Measurements from ENCODE around the gene PCBD1.

PCBD1 gene

DNA sequence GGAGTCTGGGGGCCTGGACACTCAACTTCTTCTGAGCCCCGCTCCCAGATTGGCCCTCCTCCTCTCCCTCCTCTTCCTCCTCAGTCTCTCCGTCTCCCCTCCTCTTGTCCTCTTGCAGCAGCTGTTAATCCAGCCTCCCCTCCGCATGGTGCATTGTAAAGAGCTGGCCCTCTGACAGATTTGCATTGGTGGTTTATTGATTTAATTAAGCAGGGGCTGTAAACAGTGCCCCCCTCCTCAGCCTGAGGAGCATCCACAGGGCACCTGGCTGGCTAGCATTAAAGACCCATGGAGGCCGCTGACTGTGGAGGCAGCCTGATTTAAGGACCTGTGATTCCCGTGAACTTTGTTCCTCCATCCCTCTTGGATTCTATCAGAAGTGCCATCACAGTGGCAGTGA is 28.9 kb upstream of the PCBD1 start:
- no peak for DNase-seq

DNA sequence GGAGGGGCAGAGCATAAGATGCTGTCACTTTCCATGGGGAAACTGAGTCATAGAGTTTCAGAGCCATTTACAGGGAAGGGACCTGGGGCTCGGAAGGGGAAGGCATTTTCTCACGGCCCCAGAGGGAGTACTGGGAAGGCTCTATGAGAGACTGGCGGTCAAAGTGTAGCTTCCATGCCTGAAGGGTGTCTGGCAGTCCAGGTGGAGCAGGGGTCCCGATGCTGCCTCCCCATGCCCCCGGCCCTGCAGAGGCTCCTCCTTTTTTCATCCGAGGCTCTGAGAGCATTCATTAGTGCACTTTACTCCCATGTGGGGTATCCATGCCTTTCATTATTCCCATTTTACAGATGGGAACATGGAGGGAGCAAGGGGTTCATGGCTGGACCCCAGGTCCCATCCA is 27.9 kb upstream of the PCBD1 start:
- no peak for DNase-seq

DNA sequence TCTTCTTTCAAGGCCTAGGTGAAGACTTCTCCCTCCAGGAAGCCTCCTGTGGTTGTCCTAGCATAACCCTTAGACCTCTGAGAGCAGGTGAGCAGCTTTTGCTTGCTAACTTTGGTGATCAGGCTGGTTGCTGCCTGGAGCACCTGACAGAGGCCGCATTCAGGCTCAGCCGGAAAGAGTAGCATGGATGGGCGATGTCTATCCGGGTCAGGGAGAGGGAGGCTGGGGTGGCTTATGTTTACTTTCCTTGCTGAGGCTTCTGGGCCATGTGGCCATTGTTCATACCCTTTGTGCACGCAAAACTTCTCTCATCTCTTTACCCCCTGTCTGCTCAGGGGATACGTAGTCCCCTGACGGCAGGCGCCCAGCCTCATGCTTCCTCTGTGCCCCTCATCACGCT is 27.4 kb upstream of the PCBD1 start:
- DNase-seq: no peak

DNA sequence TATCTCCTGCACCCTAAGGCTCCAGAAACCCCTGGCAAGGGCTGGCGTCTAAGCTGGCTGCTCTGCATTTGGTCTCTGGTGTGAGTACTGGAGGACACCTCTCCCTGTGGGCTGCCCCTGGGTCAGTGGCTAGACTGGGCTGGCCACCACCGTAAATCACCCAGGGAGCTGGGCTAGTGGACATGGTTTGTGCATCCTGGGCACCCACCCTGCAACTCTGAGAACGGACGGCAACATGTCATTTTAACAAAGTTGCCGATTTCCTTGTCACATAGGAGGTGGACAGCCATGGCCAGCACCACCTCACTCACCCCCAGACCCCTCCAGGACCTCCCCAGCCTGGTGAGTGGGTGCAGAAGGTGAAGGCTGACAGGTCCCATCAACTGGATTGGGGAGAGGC is 26.8 kb upstream of the PCBD1 start:
- DNase-seq: no peak

DNA sequence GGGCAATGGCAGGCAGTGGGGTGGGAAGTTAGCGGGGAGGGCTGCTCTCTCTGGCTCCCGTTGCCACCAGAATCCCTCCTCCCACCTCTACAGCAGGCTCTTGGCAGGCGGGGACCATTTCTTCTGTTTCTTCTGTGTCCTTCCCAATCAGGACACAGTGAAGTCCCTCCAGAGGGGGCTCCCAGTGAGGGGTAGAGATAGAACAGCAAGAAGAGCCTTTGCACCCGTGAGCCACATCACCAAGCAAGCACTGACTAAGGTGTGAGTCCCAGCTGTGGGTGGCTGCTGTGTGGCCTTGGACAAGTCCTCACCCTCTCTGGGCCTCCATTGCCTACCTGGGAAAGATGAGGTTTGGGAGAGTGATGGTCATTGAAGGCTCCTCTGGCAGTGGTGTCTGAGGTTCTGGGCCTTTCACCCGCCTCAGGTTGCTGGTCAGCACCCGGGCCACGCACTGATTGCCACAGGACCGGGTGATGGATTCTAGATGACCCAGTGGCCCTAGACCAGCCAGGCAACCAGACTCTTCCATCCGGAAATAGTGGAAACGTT is 26.0 kb upstream of the PCBD1 start:
- DNase-seq: no peak

DNA sequence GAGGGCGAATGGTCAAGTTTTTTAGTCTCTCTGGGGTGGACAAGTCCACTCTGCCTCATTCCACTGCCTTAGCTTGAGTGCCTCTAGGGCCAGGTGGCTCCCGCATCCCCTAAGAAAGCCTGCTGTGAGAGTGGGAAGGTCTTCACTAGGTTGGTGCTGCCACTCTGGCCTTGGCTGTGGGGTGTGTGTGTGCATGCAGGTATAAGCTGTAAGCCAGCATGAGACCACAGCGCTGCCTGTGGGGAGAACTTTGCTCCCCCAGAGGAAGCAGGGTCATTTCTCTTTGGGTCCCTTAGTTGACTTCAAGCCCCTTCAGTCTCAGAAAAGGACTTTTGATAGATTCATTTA is 25.5 kb upstream of the PCBD1 start:
- no peak for DNase-seq

DNA sequence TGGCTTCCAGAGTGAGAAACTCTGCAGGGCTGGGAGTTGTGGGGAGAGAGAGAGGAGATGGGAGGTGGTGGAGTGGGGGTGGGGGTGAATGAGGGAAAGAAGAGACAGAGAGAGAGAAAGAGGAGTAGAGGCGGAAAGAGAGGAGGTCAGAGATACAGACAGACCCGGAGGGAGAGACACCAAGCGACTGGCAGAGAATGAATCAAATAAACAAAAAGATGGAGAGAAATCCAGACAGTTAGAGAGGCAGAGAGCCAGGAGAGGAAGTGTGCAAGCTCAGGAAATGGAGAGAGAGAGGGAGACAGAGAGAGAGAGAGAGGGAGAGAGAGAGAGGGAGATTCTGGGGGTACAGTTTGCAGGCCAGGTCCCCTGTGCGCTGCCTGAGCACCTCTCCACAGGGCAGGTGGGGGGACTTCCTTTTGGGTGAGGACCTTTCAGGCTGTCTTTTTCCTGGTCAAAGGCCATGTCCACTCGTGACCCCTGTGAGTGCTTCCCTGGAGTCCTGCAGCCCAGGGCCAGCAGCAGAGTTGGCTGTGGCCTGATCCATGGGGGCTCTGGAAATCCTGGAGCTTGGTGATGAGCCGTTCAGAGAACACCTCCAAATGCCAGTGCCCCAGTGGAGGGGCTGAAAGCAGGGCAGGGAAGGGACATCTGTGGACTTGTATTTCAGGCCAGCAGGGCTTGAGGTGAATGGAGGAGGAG is 25.0 kb upstream of the PCBD1 start:
- no peak for DNase-seq

DNA sequence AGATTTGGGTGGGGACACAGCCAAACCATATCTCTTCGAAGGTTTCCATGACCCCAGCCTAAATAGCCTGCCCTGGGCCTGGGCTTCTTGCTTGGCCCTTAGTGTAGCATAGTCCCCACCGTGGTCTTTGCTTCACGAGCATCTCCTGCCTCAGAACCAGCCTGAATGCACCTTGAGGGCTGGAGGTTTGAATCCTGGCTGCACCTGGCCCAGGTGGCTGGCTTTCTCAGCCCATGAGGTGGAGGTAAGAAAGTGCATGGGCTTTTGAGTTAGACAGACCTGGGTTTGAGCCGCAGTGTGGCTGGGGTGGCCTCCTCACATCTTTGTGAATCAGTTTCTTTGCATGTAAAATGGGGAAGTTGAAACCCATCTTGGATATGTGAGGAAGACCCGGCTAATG is 24.2 kb upstream of the PCBD1 start:
- no peak for DNase-seq

DNA sequence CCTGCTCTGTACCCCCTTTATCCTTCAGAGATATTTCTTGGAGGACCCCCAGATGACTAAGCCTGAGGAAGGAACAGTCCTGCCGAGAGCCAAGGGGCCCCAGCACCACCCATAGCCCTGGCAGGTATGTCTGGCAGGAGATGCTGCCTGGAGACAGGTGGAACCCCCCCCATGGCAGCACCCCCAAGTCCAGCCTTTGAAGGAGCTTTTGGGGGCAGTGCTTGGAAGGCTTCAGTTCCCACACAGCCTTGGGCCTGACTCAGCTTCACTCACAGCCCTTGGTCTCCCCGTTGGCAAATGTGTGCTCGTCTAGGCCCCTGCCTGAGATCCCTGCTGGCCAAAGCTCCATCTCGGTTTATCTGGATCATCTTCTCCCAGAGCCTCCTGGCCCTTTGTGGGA is 23.0 kb upstream of the PCBD1 start:
- DNase-seq: no peak

DNA sequence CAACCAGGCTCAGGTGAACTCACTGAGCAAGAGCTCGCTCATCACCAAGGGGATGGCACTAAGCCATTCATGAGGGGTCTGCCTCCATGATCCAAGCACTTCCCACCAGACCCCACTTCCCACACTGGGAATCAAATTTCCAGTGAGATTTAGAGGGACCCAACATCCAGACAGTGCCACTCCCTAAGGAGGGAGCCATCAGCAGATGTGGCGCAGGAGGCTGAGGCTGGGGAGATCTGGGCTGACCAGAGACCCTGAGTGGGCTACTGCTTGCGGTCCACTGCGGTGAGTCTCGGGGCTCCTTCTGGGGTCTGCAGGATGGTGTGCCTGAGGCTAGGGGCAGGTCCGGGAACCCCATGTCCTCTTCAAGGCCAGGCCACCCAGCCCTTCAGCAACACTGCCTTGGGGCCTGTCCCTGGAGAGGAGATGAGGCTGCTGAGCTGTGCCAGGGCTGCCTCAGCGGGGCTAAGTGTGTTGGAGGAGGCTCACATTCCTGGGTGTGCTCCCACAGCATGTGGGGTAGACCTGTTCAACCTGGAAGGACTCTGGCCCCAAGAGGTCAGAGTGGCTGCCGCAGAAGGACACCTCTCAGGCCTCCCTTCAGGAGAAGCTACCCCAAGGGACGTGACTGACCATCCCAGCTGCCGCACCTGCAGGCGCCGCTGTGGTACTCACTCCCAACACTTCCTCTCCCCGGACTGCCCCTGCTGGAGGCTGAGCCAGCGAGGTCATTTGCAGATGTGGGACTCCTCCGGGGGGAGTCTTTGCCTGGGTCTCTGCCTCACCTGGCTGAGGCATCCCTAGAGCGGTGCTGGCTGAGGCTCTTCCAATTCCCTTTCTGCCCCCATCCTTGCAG is 22.3 kb upstream of the PCBD1 start:
- no peak for DNase-seq

DNA sequence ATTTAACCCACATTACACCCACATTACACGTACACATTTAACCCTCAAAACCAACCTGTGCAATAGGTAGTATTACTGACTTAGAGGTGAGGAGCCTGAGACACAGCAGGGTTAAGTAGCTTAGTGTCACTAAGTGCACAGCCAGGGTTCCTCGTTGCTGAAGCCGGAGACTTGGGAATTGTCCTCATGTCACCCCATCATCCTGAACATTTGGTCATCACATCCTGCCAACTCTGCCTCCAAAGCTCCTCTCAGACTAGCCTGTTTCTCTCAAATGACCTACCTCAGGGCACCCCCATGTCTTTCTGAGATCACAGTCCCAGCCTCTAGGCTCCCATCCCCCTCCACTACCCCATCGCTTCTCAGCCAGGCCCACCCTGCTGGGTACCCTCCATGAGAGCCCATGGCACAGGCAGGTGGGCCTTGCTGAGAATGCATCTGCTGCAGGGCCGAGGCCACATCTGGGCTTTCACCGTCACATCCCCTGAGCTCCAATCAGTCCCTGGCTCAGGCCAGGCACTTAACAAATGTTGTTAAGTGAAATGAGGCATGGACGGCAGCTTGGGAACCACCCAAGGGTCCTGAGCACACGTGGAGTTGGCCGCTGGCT is 21.1 kb upstream of the PCBD1 start:
- no peak for DNase-seq

DNA sequence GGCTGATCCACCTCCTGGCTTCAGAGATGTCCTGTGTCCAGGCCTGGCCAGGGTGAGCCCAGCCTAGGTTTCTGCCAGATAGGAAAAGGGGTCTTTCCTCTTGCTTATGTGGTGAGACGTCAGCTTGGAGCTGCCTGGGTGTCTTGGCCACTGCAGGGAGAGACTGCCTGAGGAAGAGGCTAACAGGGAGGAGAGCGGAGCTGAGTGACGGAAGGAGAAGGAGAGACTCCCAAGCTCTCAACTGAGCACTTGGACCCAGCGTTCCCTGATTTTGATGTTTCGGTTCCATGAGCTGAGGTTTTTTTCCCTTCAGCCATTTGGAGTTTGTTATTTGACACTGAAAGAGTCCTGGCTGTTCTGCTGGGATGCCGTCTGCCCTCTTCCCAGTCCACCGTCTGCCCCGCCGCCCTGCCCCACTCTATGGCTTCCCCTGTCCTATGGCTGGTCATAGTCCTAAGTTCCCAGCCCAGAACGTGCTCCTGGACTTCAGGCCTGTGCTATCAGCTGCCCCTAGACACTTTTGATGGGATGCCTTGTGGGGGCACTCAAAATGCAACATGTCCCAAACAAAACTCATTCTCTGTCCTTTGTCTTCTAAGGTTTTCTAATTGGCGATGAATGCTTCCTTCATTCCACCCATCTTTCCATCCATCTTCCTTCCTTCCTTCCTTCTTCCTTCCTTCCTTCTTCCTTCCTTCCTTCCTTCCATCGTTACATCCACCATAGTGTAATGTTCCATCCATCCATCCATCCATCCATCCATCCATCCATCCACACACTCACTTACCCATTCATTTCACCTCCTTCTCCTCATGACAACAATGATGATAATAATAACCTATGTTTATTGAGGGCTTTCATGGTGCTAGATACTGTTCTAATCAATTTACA is 20.3 kb upstream of the PCBD1 start:
- DNase-seq: no peak

DNA sequence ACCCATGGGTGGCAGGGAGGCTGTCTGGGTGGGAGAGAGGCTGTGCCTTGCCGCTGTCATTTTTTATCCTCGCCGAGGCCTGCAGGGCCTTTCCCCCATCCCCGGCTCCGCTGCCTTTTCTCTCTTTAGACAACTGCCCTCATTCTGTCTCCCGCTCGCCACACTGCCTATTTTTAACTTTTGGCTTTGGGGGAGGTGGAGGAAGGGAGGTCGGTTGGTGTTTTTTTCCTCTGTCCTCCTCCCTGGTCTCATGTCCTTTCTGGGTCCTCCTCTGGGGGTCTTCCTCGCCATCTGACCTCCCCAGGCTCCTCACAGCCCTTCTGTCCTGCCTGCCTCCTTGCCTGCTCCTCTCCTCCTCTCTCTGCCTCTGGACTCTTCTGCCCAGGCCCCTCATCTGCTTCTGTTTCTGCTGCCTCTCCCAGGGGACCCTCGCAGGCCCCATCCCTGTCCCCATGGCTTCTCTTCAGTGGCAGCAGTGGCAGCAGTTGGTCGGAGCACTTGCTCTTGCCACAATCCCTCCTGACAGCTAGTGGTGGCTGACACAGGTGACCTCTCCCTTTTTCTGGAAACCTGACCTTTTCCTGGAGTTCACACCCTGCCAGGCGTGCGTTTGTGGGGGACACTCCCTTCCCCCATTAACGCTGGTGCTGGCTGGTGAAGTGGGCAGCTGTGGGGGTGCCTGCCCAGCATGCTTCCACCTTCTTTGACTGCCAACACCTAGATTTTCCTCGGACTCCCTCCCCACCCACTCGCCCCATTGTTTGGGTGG is 19.5 kb upstream of the PCBD1 start:
- DNase-seq: no peak

DNA sequence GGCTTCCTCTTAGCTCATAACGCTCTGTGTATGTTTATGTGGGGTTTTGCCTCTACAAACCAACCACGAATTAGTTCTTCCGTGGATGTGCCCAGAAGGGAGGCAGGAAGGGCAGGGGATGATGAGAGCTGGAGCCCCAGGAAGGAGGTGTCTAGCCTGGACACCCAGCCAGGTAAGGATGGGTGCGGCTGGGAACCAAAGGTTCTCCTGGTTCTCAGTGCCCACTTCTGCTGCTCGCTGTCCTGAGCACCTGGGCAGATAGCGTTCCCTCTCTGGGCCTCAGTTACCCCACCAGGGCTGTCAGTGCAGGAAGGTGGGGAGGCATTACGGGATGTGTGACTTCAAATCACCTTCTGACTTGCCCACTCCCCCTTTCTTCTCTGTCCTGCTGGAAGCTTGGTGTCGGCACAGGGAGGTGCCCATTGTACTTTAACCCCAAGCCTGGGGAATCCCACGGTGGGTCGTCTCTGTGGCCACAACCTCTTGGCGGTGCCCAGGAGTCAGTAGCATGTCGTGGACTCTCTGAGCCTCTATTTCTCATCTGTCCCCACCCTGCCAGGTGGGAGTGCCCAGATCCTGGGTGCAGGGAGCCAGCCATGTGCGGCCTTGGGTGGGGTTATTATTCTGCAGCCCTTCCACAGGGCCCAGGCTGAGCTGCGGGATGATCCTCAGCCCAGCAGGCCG is 18.7 kb upstream of the PCBD1 start:
- no peak for DNase-seq

DNA sequence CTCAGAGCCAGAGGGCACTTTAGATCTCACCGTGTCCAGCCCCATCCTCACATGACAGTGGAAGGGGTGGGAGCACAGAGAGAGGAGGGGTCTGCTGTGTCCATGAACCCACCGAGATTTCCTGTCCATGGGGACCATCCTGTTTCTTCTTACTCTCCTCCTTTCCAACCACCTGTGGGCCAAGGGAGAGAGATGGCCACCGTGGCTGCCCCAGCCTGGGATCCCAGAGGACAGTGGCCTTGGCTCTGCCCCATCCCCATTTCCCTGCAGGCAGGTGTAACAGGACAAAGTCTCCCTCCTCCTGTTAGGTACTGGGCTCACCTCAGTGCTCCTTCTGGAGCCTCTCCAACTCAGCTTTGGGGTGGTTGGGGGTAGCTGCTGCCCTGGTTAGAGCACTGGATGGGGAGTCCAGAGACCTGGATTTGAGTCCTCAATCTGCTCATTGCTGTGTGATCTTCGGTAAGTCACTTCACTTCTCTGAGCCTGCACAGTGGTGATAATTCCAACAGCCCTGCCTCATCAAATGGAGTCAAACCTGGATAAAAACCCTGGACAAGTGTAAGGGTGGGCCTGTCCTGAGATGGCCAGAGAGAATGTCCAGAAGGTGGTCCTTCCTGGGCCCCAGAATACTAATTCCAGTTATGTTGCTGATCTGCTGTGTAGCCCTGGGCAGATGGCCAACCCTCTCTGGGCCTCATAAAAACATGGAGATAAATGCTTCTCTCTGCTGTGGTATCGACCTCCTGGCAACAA is 17.8 kb upstream of the PCBD1 start:
- no peak for DNase-seq

DNA sequence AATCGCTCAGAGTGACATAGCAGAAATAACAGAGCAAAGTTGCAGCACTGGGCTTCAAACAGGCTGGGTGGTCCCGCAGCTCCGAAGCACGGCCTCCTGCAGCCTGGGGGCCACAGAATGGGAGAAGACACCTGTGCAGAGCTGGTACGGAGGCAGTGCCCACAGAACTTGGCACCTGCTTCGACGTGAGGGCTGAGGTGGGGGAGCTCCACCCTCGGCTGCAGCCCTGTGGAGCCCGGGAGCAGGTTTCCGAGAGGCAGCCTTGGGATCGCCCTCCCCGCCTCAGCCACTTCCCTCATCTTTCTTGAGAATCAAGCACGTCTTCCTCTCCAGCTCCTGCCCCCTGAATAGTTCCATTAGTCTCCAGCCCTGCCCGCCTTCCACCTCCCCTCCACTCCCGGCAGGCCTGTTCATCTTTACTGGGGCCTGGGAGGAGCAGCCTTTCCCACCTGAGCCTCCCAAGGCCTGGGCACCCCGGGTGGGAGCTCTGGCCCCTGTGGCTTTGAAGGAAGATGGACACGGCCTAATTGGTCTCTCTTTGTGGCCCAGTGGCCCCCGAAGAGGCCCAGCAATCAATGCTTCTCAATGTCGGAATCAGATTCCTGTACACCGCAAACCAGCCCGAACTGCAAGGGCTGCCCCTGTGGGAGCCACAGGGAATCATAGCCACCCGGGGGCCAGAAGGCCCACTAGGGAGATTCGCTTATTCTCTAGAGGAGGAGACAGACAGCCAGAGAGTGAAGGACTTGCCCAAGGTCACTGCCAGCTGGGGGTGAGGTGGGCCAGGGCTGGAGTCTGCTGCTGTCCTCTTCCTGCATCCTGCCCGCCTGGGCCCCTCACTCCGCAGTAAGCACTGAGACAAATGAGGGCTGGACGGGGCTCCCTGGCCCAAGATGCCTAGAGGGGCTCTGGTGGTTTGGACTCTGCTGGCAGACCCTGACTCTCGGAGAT is 17.0 kb upstream of the PCBD1 start:
- no peak for DNase-seq

DNA sequence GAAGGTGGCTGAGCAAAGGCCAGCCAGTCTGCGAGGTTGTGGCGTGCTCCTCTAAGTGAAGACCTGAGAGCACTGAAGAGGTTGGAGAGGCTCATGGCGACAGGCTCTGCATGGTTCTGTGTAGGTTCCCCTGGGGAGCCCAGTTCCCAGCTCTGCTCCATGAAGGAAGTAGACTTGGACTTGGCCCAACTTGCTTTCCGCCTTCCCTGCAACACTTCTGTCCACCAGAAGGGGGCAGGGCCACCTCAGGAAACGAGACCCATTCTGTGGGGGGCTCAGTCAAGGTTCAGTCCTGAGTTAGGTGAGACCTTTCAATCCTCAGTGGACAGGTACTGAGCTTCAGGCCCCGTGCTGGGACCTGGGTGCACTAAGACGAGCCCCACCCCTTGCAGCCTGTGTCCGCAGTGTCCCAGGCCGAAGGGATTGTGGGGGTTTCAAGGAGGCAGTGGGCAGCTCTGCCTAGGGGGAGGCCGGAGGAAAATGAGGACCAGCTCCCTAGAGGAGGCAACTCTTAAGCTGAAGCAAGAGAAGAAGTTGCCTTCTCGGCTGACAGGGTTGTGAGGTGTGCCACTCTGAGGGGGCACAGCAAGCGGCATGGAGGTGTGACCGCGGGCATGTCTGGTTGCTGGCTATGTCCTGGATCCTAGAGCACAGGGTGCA is 15.0 kb upstream of the PCBD1 start:
- no peak for DNase-seq

DNA sequence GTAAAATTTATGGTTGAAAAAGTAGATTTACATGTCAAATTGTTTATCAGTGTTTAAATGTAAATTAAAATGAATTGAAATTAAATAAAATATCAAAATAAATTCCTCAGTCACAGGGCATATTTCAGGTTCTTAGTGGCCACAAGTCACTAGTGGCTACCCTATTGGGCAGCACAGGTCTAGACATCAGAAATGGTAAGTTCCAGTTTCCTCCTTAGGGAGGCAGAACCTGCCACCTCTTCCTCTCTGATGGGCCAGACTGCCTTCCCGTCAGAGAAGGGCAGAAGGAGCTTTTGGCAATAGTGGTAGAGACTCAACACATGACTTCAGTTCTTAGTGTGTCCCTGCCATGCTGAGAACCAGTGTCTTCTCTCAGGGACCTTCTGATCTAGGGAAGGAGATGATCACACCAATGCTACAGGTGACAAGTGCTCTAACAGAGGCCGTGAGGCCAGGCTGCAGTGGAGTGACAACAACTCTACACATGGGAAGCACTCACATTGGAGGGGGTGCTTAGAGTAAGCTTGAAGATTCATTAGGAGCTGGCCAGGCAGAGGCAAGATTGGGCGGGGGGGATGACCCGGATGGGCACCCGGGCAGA is 14.4 kb upstream of the PCBD1 start:
- no peak for DNase-seq

All from NCI-H187 treated with DMSO at 0.1 percent for 48 hours (cell line).